NCI-H524 (cell line): Measurements from ENCODE around the gene MLST8.
A peak's percentile ranks its signal among the peaks of the same experiment; 100 is the strongest.
"Not testable (repeated sequence)": the region's sequence is repeated elsewhere in the genome, so short reads cannot be mapped to it uniquely, and the experiment has no call there.

Experiments
- DNase-seq, 2 experiments: peaks; one replicate each; lab custom pipeline; 2025; lab: John Stamatoyannopoulos, UW

MLST8 gene

DNA sequence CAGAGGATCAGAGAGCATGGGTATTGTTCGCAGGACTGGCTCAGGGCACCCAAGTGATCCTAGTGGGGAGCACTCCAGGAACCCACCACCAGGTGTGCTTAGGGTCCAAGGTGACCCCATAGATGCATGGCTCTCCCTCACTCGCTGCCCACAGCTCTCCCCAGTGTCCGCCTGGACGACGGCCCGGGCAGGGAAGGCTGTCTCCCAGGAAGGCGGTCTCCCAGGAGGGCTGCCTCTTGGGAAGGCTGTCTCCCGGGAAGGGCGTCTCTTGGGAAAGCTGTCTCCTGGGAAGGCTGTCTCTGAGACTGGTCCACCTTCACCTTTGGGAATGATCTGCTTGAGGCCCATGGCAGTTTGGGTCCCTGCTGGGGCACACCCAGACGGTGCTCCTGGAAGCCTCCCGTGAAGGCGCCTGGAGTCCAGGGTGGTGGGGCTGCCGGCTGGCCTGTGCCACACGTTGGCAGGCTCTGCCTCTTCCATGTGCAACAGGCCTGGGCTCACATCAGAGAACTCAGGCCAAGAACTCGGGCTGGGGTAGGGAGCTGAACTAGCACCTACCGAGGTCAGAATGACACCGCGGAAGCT is 41.1 kb downstream of the MLST8 start:
- no peak for DNase-seq

DNA sequence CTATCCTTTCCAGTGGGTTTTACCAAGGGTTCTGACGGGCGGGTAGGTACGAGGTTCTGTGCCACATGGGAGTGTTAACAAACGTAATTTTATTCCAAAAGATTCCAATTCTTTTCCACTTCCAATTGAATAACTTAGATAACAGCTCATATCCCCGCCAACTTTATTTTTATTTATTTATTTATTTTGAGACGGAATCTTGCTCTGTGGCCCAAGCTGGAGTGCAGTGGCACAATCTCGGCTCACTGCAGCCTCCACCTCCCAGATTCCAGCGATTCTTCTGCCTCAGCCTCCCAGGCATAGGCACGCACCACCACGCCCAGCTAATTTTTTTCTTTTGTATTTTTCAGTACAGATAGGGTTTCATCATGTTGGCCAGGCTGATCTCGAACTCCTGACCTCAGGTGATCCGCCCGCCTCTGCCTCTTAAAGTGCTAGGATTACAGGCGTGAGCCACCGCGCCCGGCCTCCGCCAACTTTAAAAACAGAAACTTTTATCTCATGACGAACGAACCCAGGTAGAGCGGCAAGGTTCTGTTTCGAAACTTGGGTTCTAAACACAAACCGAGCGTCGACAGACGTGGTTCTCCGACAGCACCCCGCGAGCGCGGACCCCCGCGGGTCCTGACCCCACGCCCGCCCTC is 45.5 kb downstream of the MLST8 start:
- peak in 1 of 2 experiments; percentile 58 for DNase-seq

DNA sequence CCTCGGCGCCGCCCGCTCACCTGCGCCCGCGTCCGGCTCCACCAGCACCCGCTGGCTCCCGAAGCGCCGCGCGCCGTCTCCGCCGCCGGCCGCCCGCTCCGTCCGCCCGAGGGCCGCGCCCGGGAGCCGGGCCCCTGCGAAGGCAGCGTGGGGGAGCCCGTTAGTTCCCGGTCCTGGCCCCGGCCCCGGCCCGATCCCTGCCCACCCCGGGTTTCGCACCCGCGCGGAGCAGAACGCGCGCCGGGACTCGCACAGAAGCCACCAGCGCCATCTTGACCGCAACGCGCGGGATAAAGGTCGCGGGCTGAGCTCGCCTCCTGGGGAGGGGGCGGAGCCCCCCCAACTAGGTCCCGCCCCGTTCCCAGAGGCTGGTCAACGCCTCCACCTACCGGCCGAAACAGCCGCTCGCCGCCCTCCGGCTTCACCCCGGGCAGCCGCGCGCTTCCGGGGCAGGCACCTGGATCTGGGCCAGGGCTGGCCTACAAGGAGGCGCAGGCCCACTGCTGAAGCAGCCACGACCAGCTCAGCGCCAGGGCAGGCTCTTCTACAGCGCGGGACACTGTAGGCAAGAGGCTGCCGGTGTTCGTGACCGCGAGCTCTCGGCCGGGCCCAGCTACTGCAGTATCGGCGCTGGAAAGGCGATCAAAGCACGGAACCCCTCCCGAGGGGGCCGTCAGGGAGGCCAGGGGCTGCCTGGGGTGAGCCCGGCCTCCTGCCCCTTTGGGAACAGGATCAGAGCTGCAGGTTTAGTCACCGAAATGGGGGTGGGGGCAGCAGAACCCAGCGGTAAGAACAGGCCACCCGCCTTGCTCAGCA is 46.2 kb downstream of the MLST8 start, which contains the start of gene ECI1:
Gene ECI1 (minus strand): TSS at position 292 of the 816 bp plus-strand sequence. CDS start 21 bp downstream, at position 271.
- peak; percentile 84 to 96 for DNase-seq

DNA sequence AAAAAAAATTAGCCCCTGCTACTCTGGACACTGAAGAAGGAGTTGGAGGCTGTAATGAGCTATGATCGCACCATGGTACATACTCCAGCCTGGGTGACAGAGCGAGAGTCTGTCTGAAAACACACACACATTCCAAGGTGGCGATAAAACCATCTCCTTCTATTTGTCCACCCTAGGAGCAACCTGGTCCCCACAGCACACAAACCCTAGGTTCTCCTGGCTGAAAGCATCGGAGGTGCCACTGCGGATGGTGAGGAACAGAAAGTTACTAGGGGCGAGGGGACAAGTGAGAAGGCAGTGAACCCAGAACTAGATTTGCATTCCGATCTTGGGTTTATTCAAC is 47.5 kb downstream of the MLST8 start:
- DNase-seq = no peak

DNA sequence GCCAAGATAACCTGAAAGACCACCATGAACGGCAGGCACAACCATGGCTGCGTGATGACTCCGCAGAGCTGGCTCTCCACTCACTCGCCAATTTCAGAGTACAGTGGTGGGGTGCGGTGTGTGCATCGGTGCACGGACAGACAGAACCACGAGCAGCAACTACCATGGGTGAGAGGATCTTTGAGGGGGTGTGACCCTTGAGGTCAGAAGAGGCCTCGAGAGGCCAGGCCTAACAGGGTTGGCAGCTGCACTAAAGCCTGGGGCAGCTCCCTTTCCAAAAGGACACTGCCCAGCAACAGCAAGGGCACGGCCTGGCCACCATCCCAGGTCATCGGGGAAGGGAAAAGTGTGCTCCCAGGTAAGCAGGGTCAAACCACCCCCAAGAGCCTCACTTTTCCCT is 48.0 kb downstream of the MLST8 start:
- no peak for DNase-seq

DNA sequence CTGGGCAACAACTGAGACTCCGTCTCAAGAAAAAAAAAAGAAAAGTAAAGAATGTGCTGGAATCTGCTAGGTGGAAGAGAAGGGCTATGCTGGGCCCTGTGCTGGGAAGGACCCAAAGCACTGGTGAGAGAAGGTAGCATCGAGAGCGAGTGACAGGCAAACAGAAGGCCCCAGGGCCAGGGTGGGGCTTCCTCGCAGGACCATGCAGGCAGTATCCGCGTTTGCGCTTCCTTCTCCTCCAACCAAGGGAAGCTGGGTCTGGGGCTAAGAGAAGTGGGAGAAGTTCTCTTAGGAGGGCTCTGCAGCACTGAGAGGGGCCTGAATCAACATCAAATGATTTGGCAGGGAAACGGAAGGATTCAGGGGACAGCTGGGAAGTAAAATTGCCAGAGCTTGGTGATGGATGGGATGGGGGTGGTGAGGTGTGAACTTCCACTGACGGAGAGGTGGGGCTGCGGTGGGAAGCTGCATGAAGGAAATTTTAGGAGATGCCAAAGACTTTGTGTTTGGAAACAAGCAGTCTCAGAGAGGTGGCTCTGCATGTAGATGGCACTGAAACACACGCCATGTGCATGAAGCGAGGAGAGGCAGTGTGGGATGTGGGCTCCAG is 51.4 kb downstream of the MLST8 start:
- no peak for DNase-seq

DNA sequence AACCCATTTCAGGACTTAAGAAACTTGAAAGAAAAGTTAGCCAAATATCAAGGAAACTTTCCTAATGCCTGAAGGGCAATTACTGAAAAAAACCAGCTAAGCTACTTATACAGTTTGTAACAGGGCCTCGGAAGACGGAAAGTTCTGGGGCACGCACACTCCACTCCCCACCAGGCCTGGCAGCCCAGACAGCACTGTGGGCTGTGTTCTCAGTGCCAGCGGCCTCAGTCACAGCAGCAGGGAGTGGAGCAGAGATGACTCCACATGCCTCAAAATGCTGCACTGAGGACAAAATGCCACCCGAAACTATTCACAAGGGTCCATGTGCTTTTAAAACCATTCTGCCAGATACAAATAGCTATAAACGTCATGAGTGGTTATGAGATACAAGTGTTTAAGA is 52.5 kb downstream of the MLST8 start:
- no peak for DNase-seq

DNA sequence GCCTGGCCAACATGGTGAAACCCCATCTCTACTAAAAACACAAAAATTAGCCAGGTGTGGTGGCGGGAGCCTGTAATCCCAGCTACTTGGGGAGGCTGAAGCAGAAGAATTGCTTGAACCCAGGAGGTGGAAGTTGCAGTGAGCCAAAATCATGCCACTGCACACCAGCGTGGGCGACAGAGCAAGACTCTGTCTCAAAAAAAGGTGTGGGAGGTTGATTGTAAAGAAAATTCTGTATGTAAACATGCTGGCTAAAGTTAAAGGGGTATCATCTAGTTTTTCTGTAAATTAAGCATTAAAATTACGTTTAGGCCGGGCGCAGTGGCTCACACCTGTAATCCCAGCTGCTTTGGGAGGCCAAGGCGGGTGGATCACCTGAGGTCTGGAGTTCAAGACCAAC is 53.3 kb downstream of the MLST8 start:
- DNase-seq = not testable (repeated sequence)
